ENCODE data around the gene CELSR3.

Gene CELSR3

DNA sequence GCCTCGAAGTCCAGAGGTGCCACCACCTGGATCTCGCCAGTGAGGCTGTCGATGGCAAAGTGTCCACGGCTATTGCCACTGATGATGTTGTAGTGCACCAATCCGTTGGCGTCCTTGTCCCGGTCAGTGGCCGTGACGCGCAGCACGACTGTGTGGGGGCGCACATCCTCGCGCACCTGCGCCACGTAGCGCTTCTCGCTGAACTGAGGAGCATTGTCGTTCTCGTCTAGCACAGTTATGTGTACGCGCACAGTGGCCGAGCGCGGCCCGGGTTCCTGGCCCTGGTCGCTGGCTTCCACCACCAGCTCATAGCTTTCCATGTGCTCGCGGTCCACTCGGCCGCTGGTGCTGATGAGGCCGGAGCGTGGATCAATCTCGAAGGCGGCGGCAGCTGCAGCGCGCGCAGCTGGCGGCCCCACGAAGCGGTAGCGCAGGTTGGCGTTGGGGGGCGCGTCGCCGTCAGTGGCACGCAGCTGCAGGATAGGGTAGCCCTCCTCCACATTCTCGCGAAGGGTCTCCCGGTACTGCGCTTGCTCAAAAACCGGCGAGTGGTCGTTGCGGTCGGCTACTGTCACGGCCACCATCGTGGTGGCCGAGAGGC lies 1.8 kb downstream of the CELSR3 start:
- DNase-seq, result no peak

DNA sequence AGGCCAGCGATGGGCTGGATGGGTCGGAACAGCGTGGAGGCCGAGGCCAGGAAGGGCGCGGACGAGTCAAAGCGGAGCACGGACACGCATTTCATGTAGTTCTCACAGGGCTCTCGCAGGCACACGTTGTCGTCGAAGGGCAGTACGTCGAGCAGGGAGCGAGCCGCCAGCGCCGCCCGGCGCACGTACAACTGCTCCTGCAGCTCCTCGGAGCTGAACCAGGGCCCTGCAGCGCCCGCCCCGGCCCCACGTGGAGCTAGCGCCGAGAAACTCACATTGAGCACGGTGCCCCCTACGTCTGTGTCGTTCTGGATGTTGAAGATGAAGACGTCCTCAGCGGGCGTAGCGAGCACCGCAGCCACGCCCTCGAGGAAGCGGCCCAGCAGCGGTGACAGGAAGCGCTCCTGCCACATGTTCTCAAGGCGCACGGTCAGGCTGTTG lies 5.8 kb downstream of the CELSR3 start:
- peak in 1 of 4 experiments; percentile 20 for DNase-seq

DNA sequence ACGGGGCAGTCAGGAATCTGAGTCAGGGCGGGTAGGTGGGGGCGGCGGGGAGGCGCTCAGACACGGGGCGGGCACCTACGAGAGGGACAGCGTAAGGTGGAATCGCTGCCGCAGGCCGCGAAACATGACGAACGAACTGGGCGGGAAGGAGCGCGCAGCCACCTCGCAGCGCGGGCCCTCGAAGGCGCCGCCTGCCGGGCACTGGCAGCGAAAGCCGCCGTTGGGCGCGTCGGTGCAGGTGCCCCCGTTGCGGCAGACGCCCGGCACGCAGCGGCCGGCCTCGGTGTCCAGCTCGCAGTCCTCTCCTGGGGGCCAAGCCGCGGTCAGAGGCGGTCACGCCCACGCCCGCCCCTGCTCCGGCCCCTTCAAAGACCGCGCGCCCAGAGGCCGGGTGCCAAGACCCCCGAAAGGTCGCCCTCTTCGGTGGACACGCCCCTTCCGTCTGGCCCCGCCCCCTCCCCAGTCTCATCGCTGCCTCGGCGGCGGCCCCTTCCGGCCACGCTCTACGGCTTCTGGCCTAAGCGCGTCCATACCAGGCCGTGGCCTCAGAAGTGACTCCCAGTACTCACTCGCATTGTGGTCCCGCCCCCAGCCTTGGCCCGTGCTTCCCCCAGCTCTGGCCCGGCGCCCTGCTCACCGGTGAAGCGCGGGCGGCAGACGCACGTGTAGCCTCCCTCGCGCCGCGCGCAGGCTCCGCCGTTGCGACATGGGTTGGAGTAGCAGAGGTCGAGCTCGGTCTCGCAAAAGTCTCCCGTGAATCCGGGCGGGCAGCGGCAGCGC lies 6.4 kb downstream of the CELSR3 start:
- peak; percentile 63 to 82 (median 70) for DNase-seq

DNA sequence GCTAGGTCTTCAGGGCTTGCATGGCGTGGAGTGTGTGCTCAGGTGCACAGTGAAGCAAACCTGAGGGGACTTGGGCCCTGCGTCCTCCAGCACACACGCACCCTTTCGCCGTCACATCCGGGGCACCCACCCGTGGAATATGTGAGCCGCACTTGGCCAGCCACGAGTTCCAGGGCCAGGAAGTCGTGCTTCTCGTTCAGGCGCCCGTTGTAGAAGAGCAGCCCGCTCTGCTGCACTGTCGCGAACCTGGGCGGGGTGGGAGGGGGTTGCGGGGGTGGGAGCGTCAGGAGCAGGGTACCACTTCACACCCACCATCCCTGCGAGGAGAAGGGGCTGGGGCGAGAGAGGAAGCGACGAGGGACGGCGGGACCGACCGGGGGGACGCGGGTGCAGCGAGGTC lies 7.1 kb downstream of the CELSR3 start:
- DNase-seq, result peak in 2 of 4 experiments; percentile 22 to 50

DNA sequence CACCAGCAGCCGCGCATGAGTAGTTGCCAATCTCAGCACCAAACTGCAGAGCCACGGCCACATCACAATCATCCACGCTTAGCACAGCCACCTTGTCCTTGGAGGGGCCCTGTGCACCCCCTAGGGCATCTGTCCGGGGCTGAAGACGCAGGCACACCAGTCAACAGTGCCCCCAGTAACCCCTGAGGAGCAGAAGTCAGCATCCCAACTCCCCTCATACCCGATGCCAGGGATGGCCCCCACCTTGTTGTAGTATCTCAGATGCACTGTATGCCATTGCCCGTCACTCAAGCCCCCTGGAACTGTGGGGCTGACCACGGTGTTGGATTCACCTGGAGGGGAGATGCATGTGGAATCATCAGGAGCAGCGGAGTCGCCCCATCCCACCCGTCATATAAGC lies 7.6 kb downstream of the CELSR3 start:
- no peak for DNase-seq

DNA sequence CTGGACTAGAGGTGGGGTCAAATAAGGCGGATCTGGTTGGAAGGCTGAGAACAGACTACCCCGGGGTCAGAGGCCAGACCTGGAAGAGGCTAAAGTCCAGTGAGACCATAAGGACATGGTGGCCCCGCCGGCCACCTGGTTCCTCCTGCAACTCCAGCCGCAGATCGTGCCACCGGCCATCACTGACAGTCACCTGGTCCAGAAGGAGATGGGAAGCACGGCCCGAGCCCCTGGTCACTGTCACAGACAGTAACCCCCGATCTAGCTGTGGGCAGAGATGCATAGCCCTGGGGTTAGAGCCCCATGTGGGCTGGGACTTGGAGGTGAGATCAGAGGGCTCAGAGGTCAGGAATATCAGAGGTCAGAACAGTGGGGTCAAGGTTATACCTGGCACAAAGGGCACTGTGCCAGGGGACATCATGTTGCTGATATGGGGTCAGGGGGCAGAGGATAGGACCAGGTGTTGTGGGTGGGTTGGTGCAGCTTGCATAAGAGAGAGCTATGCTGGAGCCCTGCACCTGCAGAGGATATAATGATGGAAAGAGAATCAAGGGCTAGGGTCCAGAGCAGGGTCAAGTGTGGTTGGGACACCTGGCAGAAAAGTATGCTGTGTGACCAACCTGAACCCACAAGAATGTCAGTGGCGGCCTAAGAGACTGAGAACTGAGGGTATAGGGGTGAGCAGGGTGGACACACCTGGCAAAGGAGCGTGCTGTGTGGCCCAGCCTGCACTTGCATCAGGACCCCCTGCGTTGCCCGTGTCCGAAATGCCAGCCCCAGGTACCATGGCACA lies 9.6 kb downstream of the CELSR3 start:
- no peak for DNase-seq

DNA sequence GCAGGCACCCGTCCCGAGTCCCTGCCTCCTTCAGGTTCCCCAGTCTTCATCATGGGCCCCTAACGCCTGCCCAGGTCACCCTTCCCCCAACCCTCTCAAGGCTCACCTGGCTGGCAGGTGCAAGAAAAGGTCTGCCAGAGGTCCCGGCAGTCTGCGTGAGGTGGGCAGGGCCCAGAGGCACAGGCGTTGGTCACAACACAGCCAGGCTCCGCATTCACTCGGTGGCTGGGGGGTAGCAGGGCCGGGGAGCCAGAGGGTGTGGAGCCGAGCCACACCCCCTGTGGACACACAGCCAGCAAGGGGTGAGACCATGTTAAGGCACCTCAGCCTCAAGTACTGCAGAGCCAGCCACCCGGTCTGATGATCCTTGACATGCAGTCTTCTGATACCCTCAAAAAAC lies 10.9 kb downstream of the CELSR3 start:
- DNase-seq, result no peak

DNA sequence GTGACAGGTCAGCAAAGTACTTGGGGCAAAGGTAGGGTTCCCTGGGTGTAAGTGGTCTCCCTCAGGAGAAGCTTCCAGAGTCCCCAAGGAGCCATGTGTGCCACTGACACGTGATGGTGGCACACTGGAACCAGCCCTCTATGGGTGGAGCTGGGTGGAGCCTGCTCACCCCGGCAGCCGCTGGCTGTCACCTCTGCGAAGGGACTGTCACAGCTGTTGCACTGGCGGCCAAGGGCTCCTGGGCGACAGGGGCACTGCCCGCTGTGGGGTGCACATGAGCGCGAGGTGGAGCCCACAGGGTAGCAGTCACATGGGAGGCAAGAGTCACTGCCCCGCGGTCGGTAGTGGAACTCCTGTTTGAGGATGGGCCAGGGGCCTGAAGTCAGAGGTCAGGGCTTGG lies 12.0 kb downstream of the CELSR3 start:
- no peak for DNase-seq

DNA sequence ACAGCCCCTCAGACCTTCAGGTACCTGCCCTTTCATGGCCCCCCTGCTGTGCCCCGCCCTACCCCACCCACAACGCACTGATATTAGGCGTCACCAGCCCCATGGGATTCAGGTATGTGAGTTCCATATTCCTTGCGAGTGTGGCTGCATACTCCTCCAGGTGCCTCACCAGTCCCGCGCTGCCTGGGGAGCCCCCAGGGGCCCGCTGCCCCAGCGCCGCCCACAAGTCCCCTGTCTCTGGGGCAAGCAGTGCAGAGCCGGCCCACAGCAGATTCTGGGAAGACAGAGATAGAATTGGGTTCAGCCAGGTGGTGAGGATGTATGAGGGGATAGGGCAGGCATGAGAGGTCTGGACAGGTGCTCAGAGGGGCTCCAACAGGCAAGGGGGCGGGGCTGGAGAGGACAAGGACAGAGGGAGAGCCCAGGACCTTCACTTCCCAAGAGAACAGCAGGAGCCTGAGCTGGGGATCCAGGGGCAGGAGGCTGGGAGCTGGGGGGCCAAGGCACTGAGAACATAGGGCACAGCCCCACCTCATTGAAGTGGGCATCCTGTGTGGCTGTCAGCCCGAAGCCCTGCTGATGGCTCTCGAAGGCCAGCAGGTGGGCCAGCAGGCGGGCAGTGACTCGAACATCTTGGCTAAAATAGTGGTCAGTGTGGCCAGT lies 14.4 kb downstream of the CELSR3 start:
- no peak for DNase-seq

DNA sequence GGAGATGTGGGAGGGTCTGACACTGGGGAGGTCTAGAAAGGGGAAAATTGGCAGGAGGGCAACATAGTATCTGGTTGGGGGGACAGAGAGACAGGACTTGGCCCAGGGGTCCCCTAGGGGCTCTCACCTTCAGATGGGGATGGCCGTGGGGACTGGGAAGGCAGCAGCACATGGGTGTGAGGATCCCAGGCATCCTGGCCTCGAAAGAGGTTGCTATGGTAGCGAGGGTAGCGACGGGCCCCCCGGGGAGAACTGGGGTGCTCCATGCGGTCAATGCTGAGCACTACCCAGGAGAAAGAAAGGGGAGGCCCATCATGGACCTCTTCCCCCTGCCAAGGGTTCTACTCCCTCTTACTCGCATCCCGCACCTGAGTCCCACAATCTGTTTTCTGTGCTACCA lies 15.0 kb downstream of the CELSR3 start:
- no peak for DNase-seq

DNA sequence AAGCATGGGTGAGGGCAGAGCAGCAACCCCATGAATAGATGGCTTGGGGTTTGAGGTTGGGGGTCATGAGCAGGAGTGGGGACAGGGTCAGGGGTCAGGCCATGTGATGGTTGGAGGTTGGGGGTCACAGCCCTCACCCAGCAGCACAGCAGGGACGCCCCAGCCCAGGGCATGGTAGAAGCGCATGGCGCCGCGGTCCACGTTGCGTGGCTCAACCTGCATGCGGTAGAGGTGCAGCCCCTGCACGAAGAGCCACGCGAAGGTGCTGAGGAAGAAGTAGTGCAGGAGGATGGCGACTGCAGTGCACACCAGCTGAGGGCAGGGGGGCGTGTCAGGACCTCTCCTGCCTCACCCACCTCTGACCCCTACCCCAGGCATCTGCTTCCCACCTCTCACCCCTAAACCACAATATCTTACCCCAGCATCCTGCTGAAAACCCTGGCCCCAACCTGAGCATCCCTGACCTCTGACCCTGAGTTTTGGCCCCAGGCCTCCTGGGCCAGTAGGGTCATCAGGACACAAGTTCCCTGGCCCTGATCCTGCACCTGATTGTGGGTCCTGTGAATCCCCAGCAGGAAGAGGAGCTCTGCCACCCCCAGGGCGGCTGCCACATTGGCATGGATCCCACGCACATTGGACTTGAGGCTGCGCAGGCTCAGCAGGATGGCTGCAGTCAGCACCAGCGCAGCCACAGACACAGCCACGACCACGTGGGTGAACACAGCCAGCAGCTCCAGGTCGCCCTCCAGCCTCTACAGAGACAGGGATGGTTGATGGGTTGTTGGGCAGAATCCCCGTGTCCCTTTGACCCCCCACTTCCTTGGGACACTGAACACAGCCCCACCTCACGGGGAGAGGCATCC lies 17.6 kb downstream of the CELSR3 start:
- no peak for DNase-seq

DNA sequence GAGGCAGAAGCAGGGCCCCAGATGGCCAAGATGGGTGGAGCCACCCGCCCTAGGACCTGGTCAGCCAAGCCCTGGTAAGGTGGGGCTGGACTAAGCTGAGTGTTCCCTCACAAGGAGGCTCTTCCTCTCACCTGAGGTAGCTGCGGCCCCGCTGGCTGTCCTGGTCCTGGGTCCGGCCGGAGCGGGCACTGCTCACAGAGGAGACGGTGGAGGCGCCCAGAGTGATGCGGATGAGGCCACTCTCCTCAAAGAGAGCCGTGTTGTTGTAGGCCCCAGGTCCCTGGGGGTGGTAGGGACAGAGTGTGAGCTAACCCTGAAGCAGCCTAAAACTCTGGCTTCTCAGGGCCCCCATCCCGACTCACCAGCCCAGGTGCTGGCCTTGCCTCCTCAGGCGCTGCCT lies 20.1 kb downstream of the CELSR3 start:
- DNase-seq, result no peak

DNA sequence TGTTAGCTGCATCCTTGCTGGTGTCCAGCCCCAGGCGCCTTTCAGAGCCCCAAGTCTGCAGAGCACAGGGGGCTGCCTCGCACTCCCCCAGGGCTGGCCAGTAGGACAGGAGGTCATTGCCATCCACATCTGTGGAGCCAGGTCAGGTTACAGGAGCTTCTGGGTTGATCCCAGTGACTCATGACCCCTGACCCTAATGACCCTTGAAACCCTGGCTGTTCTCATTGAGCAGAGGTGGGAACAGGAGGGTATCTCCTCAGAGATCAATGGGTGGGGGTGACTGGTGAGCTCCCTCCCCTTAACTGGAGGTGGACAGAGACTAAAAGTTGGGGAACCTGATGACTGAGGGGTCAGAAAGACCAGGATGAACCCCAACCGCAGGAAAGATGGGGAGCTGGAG lies 21.3 kb downstream of the CELSR3 start:
- DNase-seq, result no peak

DNA sequence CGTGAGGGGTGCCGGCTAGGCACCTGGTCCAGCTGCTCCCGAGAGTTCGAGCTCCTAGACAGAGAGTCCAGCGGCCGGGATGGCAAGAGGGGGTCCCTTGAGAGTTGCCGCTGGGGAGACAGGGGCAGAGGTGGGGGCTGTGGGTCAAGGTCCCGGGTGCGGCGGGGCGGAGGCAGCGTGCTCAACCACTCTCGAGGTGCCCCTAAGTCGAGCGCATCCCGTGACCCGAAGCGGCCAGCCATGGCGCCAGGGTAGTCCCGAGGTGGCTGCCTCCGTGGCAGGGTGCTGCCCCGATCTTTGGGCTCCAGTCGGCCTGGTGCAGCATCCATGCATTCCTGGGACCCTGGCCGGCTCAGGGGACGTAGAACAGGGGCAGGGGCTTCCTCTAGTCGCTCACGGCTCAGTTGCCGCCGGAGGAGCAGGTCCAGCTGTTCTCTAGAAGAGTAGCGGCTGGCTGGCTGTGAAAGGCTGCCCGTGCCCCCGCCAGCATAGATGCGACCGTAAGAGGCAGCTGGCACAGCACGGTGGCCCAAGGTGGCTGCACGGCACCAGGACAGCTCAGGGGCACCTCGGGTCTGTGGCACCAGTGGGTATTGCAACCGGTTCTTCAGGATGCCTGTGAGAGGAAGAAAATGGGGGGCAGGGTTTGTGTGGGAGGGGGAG lies 22.6 kb downstream of the CELSR3 start:
- no peak for DNase-seq

DNA sequence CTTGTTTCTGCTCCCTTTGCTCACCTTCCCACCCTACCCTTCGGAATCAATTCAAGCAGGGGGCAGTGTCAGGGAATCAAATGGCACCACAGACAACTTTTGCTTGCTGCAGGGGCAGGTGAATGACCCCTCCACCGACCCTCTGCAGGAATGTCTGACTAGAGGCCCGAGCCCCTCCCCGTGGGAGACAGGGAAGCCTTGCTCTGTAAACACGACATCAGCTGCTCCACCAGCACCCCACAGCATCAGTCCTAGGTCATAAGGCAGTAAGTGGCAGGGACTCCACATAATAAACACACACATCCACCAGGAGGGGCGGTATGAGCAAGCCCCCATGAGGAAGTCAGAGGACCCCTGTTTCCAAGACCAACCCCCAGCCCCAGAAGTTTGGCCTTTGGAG lies 25.4 kb downstream of the CELSR3 start:
- DNase-seq, result no peak

DNA sequence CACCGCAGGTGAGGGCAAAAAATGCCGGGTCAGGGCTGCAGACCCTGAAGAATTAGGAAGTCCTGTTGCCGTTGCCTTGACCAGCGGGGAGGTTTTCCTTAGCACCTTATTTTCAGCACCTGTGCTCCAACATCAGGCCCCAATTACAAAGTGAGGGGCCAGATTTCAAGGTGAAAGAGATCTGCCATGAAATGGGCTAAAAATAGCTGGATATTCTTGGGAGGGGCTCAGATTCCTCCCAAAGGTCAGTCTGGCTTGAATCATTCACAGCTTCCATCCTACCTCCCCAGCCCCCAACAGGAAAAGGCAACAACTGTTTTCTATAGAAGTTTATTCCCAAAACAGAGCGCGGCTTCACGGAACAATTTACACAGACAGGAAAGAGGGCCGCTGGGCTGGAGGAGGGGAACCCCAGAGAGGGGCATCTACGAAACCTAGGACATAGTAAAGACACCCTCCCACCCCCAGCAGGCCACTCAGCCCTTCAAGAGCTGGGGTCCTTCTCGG lies 26.5 kb downstream of the CELSR3 start:
- no peak for DNase-seq

DNA sequence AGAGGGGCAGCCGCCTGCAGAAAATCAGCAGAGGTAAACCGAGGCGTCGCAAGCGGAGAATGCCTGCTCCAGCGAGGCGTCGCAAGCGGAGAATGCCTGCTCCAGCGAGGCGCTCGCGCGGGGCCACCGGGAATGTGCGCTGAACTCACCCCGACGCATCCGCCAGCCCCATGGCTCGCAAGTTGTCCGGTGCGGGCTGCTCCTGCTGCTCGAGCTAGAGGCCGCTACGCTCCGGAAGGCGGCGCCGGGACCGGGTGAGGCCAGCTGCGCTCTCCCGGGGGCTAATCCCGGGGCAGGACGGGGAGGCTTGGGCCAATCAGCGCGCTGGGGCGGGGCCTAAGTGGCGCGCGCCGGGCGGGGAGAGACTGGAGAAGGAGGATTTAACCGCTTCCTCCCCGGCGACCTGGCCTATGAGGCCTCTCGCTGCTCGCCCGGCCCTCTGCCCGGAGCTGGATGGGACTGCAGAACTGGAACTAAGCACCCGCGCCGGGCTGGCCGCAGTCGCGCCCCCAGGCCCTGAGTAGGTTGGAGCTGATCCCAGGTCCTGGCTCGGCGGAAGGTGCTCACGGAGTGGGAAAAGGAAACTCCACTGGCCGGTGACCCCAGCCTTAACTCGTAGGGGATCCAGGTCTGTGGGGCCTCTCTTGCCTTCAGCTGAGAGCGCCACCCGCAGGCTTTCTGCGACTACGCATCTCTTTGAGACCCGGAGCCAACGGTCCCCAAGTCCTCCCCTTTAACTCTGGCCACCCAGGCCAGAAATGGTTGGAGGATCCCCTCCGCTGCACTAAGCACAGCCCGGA lies 27.3 kb downstream of the CELSR3 start, which contains the start of gene SLC26A6:
TSS of gene SLC26A6 (minus strand) at position 240 of the 800 bp plus-strand sequence. CDS start at position 172, 68 bp downstream.
- DNase-seq, result peak; percentile 72 to 89 (median 78)

DNA sequence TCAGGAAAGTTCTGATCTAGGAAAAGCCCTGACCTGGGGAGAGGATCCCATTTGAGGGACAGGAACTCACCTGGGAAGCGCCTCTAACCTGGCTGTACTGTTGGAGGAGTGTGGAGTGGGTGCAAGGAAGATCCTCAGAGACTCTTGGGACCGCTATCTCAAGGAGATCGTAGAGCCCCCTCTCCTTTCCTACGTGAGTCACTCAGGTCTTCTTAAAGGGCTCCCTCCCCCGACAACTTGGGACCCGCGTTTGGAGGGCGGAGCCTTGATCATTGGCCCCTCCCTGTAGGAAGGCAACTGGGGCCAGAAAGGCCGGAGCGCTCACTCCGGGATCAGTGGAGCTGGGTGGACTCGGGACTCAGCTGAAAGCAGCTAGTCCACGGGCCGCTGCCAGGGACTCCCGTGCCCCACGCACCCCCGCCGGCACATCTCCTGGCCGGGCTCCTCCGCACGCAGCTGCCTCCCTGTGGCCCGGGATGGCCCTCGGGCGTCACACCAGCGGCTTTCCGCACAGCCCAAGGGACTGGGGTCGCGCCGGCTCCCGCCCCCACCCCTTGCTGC lies 27.9 kb downstream of the CELSR3 start:
- DNase-seq, result peak in 1 of 4 experiments; percentile 21

DNA sequence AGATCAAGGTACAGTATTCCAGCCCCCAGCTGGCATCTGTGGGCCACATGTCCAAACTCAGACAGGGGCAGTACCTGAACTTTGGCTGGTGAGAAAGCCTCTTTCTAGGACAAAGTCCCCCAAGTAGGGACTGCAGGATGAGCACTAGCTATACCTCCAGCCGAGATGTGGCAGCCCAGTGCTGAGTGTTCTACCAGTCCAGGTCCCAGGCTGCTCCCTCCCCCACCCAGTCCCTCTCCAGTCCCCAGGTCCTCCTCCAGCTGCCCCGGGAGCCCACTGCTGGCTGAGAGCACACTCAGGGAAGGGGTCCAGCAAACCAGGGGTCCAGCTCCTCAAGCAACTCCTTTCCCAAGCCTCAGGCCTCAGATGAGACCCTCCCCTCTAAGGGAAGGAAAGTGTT lies 28.9 kb downstream of the CELSR3 start:
- no peak for DNase-seq

DNA sequence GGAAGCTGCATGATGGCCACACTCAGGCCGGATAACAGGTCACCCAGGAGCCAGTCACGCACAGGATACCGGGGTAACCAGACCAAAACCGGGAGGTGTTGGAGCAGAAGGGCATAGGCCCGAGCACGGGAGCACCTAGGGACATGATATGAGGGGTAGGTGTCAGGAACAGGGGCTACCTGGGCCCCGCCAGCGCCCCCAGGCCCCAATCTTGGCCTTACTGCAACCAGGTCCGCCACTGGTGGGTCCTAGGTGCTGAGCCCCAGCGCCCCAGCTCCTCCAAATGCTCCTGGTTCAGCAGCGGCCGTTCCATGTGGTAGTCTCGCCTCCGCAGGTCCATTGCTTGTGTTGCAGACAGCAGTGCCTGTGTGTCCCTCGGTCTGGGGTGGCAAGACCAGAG lies 29.4 kb downstream of the CELSR3 start:
- no peak for DNase-seq

Measured in activated naive CD4-positive, alpha-beta T cell (primary cell).